Measurements from ENCODE around the gene CYFIP2.

Gene CYFIP2

DNA sequence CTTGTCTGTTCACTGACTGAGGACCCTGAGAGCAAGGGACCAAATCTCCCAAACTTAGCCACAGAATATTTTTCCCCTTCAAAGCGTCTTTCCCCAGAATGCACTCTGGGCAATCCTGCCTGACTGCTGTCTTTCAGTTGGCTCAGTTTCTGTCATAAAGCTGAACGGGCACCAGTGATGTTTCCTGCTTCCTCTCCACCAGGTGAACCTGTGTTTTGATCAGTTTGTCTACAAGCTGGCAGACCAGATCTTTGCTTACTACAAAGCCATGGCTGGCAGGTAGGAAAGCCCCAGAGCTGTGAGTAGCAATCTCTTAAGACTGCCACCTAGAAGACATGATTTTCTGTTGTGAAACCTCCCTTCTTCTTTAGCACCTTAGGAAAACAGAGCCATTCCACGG is 61.8 kb downstream of the CYFIP2 start:
- DNase-seq = no peak

DNA sequence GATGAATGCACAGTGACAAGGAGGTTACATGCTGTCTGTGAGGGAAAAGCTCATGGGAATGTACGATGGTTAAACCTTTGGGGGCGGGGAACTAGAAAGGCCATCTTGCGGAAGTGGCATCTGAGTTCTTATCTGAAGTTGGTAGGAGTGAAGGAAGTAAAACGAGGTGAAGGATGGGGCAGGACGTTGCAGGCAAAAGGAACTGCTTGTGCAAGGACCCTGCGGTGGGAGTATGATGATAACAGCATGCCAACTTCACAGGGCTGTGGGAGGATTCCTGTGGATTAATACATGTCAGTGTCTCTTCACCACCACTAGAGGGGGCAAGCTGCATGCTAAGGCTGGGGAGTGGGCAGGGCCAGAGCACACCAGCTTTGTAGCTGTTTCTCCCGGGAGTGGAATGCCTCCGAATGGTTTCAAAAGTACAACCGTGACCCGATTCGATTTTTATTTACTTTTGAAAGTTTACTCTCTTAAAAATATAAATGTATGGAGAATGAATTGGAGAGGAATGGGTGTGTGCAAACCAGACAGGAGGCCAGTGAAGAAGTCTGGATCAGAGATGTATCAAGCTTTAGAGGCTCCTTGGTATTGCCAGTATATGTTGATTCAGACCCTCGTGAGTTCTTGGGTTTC is 62.5 kb downstream of the CYFIP2 start:
- no peak for DNase-seq

DNA sequence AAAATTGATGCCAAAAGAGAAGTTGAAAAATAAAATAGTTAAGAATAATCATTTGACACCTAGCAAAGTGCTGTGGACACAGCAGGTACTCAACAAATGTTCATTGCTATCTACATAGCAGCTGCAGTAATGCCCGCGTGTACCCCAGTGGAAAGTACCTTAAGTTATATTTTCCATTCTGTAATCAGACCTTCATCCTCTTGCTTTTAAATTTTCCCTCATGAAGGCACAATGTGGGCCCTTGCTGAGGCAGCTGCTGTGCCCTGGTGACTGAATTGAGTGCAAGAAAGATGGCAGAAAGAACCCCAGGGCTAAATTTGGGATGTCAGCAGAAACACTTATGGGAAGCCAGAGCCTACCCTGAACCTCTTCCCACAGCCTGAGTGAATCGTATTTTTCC is 65.9 kb downstream of the CYFIP2 start:
- DNase-seq = no peak

DNA sequence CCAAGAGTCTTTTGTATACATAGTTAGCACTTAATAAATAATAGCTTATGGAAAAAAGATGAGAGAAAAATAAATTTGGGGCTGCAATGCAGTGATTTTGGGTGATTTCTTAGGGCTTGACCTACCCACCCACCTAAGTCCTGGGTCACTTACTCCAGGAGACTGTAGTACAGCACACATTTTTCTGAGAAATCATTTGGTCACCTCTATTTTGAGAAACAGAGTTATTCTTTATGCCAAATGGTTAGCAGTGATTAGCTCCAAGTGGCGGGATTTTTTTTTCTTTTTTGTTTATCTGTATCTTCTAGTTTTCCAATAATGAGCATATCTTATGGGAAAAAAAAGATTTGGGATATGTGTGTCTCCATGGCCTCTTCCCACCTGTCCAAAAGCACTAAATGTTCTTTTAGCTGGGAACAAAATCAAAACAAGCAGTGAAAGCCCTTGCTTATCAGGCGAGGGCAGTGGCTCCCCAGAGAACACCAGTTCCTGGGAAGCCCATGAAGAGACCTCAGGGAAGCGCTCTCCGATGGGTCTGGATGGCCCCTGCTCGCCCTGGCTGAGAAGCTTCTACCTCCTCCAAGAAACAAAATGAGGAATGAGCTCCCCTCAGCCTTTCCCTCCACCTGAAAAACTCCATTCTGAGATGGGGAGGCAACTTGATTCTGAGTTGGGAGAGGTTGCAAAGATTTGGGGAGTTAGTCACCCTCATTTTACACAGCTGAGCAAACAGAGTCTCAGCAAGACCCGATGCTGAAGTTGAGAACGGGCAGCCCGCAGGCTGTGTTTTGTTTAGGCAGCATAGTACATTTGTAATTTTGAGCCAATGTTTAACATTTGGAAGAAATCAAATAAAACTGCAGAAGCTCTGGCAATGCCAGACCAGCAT is 69.9 kb downstream of the CYFIP2 start:
- no peak for DNase-seq

DNA sequence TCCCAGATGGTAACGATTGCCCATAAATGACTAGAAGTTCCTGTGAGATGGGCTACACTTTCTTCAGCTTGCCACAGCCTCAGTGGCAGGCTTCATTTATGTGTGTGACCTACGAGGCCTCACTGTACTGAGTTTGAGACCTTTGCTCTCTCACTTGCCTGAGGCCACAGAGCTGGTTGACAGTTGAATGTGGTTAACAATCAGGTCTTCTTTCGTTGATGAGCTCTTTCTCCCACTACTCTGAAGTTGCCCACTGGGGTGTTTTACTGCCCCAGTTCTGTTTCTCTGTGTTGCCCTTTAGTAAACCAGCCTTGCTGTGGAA is 70.5 kb downstream of the CYFIP2 start:
- DNase-seq = no peak

DNA sequence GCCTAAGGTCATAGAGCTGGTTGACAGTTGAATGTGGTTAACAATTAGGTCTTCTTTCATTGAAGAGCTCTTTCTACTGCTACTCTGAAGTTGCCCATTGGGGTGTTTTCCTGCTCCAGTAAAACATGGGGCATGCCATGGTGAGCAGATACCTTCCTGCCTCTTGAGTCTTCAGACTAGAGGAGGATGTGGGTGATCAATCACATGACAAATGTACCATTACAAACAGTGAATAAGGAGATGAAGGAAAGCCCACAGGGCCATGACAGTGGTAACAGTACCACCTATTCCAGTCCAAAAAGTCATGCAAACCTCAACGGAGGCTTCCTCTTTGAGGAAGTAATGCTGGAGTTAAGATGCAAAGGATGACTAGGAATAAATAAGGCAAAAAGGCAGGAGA is 73.5 kb downstream of the CYFIP2 start:
- no peak for DNase-seq

DNA sequence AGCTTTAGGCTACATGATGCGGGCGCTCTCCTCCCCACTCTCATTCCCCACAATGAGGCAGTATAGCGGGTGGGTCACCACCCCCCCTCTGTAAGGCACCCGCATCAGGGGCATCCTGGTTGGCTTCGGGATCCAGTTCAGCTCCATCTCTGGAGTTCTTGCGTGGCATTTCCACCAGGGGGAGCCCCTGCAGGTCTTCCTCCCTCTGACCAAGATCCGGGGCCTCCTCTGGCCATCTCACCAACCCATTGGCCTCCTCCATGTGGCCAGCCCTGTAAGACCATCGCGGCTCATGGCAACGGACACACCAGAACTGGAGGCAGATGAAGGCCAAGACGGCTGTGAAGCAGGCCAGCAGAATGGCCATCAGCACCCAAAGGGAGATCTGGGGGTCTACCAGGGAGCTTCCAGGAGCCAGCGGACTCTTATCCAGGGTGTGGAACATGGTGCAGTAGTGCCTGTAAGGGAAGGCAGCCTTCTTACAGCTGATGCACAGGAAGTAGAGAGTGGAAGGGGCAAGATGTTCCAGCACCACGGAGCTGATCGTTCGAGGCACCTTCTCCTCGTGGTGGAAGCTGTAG is 77.0 kb downstream of the CYFIP2 start:
- no peak for DNase-seq

DNA sequence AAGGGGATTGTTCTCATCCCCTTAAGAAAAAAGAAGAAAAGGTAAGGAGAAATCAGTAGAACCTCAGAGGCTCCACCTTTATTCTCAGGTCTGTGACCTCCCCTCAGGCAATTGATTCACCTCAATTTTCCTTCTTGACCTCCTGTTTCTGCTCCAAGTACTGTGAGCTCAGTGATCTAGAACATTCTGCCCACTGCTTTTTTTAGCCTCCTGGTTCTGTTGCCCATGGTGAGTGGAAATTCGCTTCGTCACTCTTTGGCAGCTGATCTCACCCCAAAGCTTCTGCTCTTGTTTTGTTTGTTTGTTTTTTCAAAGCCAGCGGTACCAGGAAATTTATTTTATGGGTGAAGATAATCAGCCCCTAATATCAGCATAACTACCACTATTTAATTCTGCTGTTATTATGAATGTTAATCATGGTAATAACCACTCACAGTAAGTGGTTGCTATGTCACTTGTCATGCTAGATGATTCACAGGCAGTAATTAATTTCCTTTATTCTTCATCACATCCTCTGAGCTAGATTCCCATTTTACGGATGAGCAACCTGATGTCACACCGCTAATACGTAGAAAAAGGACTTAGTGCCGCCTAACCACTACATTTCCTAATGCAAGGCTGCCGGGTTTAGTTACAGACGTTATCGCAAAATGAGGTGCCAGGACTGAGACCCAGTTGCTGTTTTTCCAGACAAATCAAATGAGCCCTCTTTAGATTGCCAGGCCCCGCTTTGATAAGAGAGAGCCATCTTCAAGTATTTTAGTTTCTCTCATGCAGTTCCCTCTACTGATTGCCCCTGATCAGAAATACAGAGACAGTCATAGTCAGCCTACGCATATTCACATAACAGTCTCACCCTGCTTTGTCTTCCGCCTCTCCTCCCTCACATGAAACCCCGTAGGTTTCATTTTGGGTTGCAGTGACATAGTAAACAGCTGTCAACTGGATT is 78.2 kb downstream of the CYFIP2 start:
- DNase-seq = no peak

DNA sequence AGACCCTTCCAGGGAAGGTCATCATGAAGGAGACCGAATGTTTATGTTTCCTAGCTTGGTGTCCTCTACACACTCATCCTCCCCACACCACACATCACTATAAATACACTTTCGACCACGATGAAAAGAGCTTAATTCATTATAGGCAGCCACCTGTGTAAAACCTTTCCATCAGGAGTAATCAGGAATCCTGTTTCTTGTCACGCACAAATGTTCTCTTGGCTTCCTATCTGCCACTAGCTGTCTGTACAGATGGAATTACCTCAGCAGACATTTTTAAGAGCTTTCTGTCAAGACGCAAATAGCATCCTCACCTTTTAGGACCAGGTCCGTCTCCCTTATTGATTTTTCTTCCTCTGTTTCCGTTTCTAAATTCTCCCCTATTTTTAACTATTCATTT is 79.1 kb downstream of the CYFIP2 start:
- no peak for DNase-seq

DNA sequence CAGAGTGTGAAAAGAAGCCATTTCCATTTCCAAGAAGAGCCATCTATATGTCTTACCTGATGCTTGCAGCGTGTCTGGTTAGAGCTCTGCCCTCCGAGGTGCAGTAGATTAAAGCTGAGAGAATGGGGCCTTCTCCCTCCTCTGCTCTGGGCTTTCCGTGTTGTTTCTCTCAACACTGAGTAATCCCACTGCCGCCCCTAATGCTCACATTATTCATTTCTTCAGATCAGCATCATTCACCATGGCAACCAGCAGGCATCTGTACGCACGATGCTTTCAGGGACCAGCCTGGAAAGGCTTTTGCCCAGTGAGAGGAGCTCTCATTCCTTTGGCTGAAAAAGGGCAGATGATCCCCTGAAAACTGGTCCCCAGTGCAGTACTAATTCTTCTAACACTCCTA is 79.6 kb downstream of the CYFIP2 start:
- no peak for DNase-seq

DNA sequence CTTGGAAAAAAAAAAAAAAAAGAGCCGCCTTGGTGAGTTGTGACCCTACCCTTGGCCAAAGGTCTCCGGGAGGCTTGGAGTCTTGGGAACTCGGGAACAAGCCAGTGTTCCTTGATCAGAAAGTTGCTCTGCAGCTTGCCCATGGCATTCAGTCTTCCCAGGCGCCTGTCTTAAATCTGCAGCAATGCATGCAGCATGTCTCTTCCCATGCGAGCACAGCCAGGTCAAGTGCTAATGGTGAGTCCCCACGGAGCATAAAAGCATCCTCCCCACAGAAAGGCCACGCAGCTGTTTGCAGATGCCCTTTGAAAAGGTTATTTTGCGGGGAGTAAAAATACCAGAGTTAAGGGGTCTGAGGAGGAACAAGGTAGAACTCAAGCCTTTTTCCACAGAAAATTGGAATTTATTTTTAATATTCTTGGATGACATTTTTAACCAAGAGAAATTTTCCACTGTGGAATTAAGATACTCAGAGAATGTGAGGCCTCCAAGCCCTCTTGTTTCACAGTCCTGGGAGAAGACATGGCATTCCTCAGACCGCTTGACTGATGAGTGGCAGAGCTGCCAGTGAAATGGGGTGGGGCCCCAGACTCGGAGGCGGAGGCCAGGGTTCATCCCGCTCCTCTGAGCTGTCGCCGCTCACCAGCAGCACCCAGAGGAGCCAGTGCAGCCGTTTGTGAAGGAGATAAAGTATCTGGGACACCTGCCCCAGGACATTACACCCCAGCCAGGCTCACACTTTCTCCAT is 81.6 kb downstream of the CYFIP2 start:
- no peak for DNase-seq

DNA sequence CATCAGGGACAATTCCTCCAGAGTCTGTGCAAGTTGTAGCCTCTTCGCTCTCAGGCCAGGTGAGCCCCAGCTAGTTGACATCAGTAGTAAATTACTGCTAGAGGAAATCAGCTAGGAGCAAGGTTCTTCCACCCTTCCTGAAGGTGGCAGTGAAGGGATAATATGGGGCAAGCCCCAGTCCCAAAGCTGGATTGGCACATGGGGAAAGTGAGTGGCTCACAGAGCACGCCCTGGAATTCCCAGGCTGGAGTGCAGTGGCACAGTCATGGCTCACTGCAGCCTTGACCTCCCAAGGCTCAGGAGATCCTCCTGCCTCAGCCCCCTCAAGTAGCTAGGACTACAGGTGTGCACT is 82.1 kb downstream of the CYFIP2 start:
- no peak for DNase-seq

DNA sequence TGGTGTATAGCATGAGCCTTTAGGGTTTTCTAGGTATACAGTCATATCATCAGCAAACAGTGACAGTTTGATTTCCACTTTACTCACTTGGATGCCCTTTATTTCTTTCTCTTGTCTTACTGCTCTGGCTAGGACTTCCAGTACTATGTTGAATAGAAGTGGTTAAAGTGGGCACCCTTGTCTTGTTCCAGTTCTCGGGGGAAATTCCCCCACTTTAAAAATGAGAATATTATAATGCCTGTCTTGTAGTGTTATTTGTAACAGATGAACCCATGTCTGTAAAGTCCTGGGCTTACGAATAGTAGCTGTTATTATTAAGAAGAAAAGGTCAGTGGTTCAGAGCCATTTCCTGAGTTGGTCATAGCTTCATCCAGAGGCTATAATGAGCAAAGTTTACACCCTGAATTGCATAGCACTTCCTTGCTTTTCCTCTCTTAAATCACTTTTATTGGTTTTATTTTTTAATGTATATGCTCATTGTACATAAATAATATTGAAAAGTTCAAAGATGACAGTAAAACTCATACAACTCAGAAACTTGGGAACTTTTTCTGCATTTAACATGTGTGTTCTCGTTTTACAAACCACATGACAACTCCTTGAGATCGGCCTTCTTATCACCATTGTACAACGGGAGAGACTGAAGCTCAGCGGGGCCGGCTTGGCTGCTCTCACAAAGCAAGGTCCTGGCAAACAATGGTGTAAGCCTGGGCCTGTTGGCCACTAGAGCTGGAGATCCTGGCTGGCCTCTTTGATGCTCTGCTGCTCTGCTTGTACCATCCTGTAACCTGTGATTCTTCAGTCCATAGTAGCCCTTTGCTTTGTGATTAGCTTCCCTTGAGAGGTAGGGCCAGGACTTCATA is 85.2 kb downstream of the CYFIP2 start:
- DNase-seq = no peak

DNA sequence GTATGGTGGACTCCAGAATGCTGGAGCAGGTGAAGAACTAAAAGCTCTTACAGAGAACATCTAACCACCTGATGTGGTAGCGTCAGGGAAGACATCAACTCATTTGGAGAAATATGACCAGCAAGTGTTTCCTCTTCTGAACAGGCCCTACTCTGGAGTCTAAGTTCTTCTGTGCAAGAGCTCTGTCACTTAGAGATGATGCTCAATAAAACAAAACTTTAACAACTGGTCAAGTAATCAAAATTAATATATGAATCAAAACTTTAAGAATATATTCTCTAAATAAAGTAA is 85.8 kb downstream of the CYFIP2 start:
- no peak for DNase-seq

DNA sequence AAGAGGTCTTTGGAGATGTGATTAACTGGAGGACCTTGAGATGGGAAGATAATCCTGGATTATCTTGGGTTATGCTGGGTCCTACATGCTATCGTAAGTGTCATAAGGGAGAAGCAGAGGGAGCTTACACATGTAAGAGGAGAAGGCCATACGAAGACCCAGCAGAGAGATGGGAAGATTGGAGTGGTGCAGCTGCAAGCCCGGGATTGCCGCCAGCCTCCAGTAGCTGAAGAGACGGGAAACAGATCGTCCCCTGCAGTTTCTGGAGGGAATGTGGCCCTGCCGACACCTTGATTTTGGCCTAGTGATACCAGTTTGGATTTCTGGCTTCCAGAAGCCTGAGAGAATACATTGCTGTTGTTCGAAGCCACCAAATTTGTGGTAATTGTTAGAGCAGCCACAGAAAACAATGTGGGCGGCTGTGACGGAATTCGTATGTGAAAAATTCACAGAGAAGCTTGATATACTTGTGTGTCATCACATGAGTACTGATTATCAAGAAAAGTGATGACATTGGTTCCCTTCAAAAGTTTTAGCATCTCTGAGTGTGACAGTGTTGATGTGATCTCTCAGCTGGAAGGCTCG is 86.9 kb downstream of the CYFIP2 start:
- no peak for DNase-seq

DNA sequence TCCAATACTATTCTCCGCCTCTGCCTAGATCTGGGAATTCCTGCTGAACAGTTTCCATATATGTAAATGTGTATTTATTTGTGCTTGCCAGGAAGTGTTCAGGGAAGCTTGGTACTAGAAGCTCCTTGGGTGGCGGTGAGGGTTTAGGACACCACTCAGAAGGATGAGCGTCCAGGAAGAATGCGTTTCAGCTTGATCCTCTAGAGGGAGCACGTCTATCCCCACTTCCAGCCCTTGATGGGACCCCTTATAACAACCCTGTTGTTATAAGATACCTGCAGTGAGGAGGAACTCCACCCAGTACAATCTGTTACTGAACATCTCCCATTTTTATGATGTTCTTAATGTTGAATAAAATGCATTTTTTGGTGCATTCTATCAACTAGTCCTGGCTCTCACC is 88.9 kb downstream of the CYFIP2 start:
- DNase-seq = no peak

DNA sequence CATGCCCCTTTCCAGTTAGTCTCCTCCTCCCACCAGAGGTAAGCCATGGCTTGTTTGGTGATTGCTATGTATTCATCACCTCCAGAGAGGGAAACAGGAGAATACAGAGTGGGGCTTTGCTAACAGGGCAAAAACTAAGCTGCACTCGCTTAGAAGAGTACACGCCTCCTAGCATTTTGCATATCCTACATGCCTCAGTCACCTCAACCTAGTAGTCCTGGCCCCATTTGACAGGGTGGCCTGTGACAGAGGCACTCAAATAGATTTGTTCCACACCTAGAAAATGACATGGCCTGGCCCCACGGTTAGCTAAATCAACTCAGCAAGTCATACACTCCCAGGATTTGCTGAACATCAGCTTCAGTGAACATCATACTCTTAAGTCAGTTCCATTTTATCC is 90.7 kb downstream of the CYFIP2 start:
- no peak for DNase-seq

DNA sequence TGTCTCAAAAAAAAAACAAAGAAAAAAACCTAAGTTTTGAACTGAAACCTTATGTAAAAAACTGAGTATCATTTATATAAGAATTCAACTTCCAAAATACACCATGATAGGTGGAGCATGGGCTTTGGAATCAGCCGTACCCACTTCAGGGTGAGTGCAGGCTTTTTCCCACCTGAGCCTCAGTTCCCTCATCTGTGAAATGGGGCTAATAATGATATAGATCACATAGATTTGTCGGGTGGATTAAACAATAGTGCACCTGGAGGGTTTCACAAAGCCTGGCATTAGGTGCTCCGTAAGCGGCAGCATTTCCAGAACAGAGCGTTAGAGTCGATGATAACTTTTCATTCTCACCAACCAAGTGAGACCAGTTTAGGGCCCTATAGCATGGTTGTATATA is 91.9 kb downstream of the CYFIP2 start:
- no peak for DNase-seq

DNA sequence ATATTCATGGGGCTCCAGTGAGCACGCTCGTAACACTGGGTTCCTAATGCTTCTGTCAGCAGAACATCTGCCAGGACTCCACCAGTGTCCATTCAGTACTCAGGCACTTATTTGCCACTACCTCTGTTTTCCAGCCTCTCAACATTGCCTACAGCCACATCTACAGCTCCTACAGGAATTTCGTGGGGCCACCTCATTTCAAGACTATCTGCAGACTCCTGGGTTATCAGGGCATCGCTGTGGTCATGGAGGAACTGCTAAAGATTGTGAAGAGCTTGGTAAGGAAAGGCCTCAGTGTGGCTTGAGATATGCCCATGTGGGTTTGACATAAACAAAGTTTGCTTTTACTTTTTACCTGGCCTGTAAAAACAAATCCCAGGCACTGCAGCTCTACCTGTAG is 92.9 kb downstream of the CYFIP2 start:
- no peak for DNase-seq

DNA sequence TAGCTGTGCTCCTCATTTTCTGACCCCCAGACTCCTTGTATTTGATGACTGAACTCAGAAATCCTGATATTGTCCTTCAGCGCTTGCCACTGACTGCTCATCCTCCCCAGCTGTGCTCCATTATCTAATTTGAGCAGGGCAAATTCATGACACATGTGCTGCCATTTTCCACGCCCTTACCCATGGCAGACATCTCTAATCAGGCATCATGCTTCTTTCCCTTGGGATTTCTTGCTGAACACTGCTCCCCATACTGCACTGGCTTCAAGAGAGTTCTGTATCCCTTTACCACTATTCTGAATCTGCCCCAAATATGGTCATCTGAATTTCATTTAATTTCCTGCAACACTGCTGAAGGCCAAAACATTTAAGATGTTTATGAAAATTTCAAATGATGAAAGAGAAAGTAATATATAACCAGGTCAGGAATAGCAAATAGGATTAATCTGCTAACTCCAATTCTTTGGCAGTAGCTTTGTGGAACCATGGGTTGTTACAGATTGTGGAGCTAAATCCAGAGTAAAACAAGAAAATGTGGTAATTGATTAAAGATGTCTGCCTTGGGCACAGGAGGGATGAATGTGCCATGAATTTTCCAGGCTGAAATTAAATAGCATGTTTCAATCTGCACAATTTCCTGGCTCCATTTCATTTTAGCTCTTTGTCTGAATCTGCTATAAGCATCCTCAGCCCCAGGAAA is 93.6 kb downstream of the CYFIP2 start:
- DNase-seq = no peak

DNA sequence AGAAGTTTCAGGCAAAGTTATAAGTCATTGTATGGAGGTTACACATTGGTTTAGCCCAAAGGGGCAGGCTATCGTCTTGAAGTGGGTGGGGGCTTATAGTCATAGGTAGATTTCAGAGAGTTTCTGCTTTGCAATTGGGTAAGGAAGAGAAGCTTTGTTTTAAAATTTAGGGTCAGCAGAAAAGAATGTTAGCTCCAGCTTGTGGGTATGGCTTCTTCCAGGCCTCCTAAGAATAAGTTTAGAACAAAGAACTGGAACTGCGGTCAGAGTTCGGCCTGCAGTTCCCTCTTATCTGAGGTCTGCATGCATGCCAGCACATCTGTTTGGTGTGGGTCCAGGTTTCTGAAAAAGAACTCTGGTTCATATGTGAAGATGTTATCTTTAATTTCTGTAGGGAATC is 96.1 kb downstream of the CYFIP2 start:
- DNase-seq = no peak
